GDM1 (cell line): ENCODE data around the gene METTL2A.
"Not testable (repeated sequence)": the region's sequence is repeated elsewhere in the genome, so short reads cannot be mapped to it uniquely, and the experiment has no call there.

Experiments used
- DNase-seq: peaks from one replicate; lab custom pipeline; 2025; lab: John Stamatoyannopoulos, UW

Gene METTL2A, protein sequence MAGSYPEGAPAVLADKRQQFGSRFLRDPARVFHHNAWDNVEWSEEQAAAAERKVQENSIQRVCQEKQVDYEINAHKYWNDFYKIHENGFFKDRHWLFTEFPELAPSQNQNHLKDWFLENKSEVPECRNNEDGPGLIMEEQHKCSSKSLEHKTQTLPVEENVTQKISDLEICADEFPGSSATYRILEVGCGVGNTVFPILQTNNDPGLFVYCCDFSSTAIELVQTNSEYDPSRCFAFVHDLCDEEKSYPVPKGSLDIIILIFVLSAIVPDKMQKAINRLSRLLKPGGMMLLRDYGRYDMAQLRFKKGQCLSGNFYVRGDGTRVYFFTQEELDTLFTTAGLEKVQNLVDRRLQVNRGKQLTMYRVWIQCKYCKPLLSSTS

DNA sequence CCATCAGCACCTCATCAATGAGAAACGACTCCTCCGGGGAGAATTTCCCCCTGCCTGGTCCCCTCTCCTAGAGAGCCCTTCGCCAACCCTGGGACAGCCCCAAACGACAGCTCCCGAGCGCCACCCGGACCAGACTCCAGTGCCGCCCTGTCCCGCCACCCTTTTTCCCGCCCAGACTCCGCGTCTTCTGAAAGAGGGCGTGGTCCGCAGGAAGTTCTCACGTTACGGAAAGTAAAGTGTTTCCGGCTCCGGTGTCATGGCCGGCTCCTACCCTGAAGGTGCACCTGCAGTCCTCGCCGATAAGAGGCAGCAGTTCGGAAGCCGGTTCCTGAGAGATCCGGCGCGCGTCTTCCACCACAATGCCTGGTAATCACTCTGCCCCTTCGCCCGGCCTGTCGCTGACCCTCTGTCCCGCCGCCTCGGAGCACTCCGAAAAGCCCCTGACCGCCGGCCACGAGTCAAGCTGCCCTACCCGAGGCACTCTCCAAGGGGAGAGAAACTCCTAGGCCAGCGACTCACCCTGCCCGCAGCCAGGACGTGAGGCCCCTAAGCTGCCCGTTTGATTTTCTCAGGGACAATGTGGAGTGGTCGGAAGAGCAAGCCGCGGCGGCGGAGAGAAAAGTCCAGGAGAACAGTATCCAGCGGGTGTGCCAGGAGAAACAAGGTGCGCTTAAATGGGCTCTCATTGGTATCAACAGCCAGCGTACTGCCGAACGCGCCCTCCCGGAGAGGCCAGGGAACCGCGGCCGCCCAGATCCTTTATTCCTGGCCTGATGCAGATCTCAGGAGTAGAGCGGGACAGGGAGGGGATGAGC is at the start of gene METTL2A:
Gene METTL2A, plus strand, starts transcription at position 251 of the 815 bp plus-strand sequence. Its CDS starts 6 bp downstream, at position 257.
- peak; percentile 78 for DNase-seq

DNA sequence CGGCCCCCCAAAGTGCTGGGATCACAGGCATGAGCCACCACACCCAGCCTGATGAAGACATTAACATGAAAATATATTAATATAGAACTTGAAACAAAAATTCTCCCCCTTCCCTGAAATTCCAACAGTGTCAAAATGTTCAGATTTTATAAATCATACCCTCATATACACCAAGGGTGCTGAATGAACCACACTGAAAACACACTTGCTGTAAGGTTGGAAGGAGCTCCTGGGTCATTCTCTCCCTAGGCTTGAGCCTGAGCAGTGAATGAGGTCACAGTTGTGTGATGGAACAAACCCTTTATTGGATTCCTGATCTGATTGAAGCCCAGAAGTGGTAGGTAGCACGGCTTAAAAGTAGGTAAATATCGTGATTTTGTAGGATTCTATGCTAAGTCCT is 43.4 kb upstream of the METTL2A start, which contains the start of gene EFCAB3:
Gene EFCAB3, plus strand, starts transcription at position 301 of the 400 bp plus-strand sequence. CDS start 2,427 bp downstream, outside the sequence.
- no peak for DNase-seq

DNA sequence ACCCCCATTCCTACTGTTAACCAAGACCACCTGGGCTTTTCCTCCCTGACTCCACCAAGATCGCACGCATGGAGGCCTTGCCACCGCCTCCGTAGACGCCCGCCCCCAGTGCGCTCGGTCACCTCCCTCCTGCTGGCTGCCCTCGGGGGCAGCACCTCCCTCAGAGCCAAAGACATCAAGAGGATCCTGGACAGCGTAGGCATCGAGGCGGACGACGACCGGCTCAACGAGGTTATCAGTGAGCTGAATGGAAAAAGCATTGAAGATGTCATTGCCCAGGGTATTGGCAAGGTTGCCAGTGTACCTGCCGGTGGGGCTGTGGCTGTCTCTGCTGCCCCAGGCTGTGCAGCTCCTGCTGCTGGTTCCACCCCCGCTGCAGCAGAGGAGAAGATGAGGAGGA is 42.1 kb upstream of the METTL2A start:
- no peak for DNase-seq

DNA sequence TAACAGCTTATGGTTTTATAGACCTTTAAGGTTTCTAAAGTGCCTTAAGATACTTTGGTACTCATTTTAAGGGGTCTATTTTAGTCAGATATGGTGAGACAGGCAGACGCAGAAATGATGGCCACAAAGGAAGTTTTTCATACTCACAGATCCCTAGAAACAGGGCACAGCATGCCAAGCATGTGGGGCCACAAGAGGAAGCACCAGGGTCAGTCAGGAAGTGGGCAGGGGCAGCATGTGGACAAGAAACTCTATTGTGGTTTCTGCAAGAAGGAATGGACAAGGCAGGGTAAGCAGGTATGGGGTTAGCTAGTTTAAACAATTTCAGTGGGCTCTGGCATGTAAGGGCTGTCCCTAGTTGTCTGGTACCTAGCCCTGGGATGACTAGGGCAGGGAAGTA is 34.8 kb upstream of the METTL2A start:
- peak; percentile 62 for DNase-seq

DNA sequence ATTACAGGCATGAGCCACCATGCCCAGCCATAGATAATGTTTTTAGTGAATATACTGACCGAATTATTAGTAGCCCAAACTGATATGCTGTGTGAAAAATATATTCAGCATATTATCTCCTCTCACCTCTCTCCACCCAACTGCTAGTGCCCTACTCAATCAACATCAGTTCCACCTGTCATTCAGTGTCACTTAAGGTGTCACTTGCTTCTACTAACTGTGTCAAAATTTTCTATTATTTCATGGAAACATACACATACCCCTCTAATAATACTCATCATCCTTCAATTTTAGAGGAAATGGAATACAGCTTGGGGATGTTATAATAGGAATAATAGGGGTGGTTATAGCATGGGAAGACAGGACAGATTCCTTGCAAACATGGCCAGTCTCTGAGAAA is 30.8 kb upstream of the METTL2A start:
- no peak for DNase-seq

DNA sequence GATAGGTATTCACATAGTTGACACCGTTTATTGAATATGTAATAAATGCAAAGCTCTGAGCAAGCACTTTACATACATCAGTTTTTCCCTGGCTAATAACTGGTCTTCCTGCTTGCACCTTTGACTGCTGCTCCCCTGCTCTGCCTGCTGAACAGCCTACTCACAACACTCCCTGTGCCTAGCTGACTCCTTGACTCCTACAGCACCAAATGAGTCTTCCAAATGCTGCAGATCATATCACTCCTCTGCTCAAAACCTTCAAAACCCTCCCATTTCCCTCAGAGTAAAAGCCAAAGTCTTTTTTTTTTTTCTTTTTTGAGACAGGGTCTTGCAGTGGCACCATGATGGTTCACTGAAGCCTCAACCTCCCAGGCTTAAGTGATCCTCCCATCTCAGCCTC is 24.8 kb upstream of the METTL2A start:
- no peak for DNase-seq

DNA sequence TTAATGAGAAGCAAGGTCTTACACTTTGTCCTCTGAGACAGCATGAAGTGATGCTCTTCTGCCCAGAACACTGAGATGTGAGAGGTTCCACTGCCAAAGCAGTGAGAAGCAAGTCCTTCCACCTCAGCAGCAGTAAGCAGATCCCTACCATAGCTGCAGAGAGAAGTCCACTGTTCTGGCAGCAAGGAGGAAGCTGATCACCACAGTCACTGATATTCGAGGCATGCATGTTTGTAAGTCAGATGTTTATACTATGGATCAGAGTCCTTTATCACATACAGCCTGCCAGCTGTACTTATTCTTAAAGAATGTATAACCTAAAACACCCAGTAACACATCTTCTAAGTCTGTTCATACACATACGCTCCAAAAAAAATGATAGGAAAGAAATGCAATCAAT is 18.2 kb upstream of the METTL2A start:
- no peak for DNase-seq

DNA sequence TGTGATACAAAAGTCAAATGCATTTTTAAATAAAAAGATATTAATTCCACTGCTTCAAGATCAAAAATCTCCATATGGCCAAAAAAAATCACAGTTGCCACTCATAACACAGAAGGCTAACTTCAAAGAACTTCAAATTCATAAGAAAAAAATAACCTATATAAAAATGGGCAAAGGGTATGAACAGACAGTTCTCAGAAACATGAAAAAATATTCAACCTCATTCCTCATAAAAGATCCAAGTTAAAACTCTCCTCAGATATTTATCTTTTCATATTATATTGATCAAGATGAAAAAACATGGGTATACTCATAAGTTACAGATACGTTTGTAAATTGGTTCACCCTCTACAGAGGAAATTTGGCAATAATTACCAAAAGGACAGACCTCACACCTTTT is 10.6 kb upstream of the METTL2A start:
- not testable (repeated sequence) for DNase-seq

DNA sequence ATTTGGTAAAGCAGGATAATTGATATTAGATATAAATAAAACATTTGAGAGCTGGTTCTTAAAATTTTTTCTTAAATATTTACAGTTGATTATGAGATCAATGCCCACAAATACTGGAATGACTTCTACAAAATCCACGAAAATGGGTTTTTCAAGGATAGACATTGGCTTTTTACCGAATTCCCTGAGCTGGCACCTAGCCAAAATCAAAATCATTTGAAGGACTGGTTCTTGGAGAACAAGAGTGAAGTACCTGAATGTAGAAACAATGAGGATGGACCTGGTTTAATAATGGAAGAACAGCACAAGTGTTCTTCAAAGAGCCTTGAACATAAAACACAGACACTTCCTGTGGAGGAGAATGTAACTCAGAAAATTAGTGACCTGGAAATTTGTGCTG is 2.5 kb downstream of the METTL2A start:
- not testable (repeated sequence) for DNase-seq

DNA sequence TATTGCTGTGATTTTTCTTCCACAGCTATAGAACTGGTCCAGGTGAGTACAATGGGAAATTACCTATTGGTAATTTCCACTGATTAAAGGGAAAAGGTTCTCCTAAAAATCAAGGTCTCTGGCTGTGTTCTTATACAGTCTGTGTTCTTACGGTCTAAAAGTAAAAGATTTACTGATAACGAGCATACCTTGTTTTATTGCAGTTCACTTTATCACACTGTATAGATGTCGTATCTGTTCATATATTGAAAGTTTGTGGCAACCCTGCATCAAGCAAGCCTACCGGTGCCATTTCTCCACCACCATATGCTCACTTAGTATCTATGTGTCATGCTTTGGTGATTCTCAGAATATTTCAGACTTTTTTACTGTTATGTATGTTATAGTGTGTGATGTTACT is 11.6 kb downstream of the METTL2A start:
- not testable (repeated sequence) for DNase-seq

DNA sequence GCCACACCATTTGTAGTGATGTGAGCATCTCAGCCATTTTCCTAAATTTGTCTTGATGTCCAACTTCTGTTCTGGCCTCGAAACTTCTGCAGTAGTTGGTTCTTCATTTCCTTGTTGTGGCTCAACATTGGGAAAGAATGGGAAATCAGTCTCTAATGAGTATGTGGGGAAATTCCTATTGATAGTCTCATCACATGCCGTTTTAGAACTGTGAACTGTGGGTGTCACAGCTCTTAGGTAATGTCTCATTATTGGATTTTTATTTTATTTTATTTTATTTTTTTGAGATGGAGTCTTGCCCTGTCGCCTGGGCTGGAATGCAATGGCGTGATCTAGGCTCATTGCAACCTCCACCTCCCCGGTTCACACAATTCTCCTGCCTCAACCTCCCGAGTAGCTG is 17.5 kb downstream of the METTL2A start:
- not testable (repeated sequence) for DNase-seq

DNA sequence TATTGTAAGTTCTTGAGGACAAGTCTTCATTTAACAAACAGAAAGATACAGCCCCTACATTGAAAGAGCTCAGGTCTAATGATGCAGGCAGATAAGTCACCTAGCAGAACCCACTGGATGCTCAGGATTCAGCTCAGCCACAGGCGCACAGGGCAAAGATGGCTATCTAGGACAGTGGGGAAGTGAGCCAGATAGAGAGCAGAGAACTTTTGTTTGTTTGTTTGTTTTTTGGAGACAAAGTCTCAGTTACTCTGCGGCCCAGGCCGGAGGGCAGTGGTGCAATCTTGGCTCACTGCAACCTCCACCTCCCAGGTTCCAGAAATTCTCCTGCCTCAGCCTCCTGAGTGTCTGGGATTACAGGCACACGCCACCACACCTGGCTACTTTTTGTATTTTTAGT is 20.4 kb downstream of the METTL2A start:
- DNase-seq = no peak

DNA sequence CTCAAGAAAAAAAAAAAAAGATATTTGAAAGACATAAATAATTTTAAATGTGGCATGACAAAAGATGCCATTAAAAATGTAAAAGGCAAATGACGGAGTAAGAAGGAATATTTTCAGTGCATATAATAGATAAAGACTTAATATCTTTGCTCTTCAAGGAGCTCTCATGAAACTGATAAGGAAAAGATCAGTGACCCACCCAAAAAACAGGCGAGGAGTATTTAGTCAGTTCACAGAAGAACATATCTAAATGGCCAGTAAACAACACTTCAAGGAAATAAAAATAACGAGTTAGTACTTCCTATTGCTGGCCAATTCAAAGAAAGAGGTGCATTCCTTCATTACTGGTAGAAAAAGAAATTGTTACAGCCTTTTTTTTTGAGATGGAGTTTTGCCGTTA is 22.1 kb downstream of the METTL2A start:
- DNase-seq = not testable (repeated sequence)

DNA sequence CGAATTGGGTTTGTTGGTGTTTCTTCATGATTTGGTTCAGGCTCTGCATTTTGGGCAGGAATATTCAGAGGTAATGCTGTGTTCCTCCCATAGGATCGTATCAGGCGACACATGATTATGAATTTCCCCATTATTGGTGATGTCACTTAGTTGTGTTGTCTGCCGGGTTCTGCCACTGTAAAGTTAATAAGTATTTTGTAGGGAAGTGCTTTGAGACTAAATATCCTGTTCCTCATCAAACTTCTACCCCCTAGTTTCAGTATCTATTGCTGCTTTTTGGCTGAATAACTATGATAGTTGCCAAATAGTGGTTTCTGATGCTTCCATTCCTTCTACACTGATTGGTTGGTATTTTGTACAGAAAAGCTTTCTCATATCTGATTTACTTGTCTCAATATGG is 28.5 kb downstream of the METTL2A start:
- not testable (repeated sequence) for DNase-seq

DNA sequence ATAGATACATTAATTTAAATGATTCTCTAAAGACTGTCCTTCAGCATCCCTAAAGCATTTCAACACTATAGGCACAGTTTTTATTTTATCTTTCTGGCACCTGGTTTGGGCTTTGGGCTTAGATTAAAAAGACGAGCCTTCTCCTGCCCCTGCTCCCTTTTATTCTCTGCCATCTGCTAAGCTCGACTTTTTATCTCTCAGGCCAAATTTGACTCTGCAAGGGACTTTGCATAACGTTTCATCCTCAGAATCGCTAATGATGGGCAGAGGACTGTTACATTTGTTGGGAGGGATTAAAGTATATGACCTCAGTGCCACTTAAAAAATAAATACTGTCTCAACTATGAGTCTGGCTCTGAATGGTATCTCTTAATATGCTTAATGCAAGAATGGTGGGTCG is 29.3 kb downstream of the METTL2A start:
- not testable (repeated sequence) for DNase-seq

DNA sequence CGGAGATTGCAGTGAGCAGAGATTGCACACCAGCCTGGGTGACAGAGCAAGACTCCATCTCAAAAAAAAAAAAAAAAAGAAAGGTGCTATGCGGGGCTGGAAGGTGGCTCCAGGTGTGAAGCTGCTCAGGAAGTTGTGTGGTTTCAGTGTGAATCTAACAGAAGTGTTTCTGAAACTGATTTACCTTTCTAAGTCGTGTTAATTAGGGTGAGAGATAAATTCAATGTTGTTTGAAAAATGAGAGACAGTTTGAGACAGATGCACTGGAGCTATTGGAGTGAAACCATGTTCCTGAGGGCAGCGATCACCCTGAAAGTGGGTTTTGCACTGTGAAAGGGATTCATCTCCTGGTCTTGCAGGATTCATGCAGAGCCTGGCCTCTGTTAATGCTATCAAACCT is 30.0 kb downstream of the METTL2A start:
- DNase-seq = not testable (repeated sequence)

DNA sequence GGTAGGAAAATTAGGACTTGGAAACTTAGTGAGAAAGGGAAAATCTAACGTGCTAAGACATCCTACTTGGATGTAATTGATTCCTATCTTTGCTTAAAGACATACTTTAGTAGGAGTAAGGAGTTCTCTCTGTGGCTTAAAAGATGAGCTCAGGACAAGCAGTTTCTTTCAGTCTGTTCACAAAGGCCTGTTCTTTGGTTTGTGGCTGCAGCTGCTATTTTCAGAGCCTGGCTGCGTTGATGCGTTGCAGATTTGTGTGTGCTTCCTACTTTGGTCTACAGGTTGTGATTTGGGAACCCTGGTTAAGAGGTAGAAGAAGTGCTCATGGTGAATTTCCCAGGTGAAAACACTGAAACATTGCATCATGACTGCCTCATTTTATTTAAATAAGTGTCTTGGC is 30.4 kb downstream of the METTL2A start:
- not testable (repeated sequence) for DNase-seq

DNA sequence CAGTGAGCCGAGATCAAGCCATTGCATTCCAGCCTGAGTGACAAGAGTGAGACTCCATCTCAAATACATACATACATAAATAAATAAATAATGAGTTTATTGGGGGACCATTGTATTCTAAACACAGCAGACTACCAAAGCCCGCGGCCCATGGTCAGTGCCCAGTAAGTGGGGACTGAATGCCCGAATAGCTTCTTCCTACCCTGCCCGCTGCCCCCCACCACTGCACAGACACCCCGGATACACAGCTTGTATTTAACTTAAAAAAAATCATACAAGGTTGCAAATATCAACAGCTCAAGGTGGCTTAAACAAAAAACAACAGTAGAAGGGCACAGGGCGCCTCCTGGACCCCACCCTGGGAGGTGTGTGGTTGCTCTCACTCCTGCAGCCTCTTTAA is 32.3 kb downstream of the METTL2A start:
- DNase-seq = no peak

DNA sequence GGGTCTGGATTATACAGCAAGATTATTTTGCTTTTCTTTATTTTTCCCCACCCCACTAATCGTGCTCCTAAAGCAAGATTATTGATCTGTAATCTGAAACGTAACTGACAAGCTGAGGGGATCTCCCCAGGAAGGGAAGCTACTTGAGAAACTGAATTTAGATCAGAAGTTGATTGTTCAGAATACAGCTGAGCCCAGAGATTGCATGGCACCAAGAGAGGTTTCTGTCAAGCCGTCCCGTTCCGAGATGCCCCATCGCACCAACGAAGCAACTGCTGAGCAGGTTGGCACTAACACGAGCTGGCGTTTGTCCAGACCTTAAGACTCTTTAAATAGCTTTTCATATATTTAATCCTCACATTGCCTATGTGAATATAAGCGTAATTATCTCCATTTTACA is 34.8 kb downstream of the METTL2A start:
- DNase-seq = not testable (repeated sequence)

DNA sequence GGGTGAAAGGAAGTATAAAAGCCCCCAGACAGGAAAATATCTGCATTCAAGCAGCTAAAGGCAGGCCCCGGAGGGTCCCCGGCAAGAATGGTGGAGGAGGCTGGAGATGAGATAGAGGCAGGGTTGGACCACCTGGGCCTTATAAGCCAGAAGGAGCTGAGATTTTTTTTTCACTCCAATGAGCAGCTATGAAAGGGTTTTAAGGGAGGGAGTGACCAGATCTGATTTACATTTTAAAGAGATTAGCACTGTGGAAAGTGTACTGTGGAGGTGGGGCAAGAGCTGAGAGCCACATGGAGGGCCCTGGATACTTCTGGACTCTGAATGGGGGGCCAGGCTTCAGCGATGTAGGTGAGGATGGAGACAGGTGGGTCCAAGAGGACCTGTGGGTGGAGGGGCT is 40.7 kb downstream of the METTL2A start:
- DNase-seq = not testable (repeated sequence)

DNA sequence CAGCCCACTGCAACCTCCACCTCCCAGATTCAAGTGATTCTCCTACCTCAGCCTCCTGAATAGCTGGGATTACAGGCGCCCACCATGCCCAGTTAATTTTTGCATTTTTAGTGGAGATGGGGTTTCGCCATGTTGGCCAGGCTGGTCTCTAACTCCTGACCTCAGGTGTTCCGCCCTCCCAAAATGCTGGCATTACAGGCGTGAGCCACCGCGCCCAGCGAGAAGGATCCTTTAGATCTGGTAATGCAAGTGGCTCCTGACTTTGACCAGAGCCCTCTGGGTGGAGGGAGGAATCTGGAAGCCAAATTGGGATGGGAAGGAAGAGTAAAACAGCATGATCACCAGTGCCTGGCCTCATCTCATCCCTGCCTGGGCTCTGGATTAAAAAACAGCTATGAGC is 41.6 kb downstream of the METTL2A start:
- DNase-seq = not testable (repeated sequence)

DNA sequence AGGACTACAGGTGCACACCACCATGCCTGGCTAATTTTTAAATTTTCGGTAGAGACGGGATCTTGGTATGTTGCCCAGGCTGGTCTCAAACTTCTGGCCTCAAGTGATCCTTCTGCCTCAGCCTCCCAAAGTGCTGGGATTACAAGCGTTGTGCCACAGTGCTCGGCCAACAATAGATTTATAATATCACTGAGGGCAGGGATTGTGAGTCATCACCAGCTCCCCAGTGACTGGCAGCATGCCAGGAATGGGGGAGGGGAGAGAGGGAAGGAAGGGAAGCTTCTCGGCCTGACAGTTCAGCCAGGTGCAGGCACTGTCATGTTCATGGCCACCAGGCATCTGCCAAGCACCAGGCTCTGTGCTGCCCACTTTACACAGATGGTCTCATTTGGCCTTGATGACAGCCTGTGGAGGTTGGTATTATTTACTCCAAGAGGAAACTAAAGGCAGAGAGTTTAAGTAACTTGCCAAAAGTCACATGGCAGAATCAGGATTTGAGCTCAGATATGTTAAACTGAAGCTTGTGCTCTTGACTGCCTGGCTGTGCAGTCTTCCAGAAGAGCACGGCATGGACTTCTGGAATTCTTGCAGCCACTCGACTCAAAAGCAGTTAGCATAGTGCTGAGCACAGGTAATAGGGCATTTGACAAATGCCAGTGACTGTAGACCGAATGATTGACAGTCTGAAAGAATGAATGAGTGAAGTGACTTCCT is 47.1 kb downstream of the METTL2A start:
- DNase-seq = peak; percentile 58
